Smooth muscle cell of the brain vasculature (primary cell): ENCODE measurements around the gene ZFYVE28.
"Not testable (repeated sequence)": the region's sequence is repeated elsewhere in the genome, so short reads cannot be mapped to it uniquely, and the experiment has no call there.

Experiments used
- DNase-seq: peaks from one replicate; pipeline ENCODE4 v3.0.0-alpha.2; 2012; ENCODE audit warnings: low read depth, low spot score

Gene ZFYVE28

GRCh38 chr4:2417765-2418649, at the start of gene ZFYVE28:
Gene ZFYVE28 (minus strand): TSS chr4:2418645. CDS start chr4:2418323, 322 bp downstream.
- DNase-seq = no peak

DNA sequence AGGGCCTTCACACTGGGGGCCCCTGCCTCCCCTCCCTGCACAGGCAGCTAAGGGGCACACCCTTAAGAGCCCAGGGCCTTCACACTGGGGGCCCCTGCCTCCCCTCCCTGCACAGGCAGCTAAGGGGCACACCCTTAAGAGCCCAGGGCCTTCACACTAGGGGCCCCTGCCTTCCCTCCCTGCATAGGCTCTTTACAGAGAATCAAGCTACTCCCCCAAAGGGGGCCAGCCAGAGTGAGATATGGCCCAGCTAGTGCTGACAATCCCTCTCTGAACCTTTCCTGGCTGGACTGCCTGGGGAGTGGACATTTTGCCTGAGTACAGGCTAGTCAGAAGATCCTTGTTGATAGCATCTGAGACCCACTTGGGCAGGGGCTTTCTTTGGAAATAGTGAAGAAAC, 47.1 kb upstream of the ZFYVE28 start:
- DNase-seq = not testable (repeated sequence)

GRCh38 chr4:2465032-2465431, 46.6 kb upstream of the ZFYVE28 start:
- no peak for DNase-seq

- no peak for DNase-seq
These were observed 44.7 kb upstream of the ZFYVE28 start for GRCh38 chr4:2462992-2463762.

DNA sequence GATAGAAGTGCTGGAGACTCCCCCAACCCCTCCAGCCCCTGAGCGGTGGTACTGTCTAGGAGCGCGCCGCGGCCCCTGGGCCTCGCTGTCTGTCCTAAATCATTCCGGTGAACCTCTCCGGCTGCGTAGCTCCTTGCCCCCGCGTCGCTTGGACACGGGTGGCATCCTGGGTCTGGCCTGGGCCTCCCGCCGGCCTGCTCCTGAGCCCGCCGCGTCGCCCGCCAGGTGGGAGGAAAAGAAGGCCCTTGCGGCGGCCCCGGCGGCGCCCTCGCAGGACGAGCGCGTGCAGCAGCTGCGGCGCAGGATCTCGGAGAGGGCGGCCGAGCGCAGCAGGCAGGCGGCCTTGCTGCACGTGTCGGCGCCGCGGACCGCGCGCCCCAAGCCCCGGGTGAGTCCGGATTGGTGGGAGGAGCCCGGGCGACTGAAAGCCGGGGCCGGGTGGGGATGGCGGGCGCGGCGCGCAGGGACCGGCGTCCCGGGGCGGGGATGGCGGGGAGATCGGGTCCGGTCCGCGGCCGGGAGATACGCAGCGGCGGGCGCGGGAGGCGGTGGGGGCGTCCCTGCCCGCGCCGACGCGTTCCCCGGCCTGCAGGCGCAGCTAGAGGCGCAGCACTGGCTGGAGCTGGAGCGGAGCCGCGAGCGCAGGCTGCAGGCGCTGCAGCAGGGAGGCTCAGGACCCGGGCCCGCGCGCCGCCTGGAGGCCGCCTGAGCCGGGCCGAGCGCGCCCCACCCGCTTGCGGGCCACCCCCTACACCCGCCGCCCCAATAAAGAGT, 44.0 kb upstream of the ZFYVE28 start:
- no peak for DNase-seq

DNA sequence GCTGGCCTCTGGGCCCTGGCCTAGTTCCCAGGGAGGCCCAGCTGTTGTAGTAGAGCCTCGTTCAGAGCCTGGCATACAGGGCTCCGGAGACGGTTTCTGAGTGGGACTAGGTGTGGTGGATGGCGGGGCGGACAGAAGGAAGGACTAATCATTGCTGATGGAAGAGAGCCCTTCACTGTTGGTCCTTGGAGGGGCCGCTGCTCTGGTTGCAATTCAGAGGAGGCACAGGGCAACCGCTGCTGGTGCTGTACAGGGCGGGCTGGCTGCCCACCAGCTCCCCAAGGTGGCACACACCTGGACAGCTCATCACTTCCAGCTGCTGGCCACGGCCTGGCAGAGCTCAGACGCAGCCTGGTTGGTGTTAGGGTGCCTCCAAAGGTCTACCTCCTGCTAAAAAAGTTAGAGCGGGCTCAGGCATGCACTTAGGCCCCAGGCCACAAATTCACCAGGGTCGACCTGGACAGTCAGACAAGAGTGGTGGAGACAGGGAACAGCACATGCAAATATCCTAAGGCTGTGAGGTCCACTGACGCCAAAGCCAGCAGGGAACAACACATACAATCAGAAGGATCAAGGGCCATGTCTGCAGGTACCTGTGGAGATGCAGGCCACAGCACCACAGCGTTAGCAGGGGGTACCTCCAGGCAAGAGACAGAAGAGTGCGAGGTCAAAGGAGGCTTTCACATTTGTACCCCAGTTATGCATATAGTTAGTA, 43.0 kb upstream of the ZFYVE28 start:
- DNase-seq = no peak

GRCh38 chr4:2459589-2460349, 41.3 kb upstream of the ZFYVE28 start:
- DNase-seq = no peak

GRCh38 chr4:2458546-2459491, 40.4 kb upstream of the ZFYVE28 start:
- no peak for DNase-seq

DNA sequence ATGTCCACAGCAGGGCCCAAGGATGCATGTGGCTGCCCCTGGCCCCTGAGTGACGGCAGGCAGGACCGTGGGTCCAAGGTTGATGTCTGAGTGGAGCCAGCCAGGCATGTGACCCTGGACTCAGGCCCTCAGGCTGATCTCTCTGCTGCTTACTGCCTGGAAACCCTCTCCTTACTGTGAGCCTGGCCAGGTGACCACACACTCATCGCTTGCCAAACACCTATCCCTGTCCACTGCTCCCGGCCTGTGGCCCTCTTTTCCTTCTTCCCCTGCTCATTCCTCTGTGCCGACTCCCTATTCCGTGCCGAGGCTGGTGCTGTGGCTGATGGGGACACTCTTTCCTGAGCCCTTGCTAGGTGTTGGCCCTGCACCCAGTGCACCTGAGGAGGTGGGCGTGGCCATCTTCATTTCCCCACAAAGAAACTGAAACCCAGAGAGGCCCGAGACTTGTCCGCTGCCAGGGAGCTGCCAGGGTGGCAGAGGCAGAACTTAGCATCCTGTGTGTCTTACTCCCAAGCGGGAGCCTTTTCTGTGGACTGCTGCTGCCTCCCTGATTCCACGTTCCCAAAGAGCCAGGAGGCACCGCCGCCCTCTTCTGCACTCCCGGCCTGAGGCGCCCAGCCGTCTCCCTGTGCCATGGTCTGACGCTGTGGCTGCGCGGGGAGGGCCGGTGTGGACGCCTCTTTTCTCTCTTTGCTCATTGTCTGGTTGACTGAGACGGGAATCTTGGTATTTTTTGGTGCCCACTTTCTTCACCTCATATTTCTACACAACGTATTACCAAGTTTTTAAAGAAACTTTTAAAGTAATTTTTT, 39.2 kb upstream of the ZFYVE28 start:
- no peak for DNase-seq

DNA sequence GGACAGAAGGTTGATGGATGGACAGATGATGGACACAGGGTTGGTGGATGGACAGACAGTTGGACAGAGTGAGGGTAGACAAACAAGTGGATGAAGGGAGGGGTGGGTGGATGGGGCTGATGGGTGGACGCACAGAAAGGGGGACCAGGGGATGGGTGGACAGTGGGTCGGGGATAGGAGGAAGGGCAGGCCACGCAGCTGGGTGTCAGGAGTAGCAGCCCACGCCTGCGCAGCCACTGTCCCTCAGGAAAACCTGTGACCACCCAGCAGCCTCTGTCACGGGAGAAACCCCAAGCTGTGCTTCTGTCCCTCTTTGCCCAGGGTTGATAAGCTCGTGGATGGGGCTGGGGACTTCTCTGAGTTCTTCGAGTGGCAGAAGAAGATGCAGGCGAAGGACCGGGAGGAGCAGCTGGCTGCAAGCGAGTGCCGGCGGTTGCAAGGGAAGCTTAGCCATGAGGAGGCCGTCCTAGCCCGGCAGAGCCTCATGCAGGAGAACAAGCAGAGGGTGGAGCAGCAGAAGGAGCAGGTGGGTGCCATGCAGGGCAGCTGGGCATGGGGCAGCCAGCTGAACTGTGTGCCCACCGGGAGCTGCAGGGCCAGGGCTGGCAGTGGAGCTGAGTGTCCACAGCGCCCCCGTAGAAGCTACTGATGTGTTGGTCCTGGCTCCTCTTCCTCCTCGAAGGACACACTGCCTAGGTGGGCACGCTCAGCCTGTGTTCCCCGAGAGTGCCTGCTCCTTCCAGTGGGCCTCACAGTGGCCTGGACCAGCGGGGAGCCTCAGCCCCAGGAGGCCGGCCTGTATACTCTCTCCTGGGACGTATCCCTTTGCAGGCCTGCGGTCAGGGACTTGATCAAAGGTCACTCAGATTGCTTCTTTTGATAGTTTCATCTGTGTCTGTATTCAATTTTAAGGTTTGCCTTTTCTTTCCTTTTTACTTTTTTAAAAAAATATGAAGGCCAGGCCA, 33.7 kb upstream of the ZFYVE28 start:
- DNase-seq = no peak

- DNase-seq = no peak
These were observed 32.6 kb upstream of the ZFYVE28 start for GRCh38 chr4:2451036-2451520.

- DNase-seq = no peak
These were observed 32.1 kb upstream of the ZFYVE28 start for GRCh38 chr4:2450394-2451035.

DNA sequence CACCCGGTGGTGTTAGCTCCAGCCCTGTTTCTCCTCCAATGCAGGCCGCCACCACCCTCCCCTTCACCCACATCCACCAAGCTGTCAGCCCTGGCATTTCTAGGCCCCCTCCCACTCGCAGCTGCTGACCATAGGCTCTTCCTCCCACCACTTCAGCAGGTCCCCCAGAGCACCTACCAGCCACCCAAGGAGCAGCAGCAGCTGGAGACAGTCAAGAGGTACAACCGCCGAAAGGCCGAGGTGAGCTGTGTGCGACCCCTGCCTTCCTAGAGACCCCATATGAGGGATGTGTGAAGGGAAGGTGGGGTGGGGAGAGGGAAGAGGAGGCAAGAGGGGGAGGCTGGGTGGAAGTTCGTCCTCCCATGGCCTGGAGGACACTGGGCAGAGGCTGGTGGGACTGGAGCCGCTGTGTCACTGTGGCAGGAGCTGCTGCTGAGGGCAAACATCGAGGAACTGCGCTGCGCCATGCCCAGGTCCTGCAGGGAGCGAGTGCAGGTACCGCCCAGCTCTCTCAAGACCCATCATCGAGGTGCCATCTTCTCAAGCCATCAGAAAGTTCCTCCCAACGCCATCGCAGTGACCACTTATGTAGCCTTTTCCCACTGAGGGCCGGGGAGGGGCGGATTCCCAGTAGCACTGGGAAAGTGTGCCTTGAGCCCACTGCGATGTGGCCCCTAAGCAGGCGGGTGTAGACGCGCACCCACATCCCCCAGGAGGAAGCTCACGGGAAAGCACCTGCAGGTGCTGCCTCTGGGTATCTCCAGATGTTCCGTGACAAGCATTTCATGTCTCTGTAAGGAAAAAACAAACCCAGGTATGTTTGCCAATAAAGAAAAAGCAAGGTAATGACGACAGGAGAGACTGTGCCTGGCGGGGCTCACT, 31.3 kb upstream of the ZFYVE28 start:
- no peak for DNase-seq

DNA sequence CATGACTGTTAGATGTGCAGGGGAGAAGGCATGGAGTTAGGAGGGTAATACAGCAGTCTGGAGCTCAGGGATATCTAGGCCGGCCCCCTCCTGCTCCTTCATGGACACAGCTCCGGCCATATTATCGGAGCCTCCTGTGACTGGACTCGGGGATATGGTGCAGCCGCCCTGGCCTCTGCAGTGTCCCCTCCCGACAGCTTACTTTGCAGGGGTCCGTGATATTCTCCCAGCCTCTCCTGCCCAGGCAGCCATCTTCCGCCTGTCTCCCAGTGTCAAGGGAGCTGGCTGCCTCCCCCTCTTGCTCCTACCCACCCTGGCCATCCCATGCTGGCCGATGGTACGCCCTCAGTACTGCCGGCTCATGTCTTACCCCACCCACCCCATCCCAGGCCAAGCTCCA, 30.6 kb upstream of the ZFYVE28 start:
- DNase-seq = no peak

DNA sequence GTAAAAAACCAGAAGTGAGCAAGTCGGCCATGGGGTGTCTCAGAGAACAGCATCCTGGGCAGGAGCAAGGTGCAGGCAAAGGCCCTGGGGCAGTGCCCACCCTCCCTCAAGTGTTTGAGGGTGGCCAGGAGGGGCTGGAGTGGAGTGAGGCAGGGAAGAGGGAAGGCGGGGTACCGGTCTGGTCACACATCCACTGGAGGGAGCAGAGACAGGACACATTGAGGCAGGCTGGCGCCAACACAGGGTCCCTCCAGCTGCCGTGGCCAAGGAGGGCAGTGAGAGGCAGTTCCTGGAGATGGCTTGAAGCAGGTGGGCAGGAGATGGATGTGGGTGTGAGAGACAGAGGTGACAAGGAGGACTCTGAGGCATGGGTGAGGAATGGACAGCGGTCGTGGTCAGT, 30.1 kb upstream of the ZFYVE28 start:
- no peak for DNase-seq
